HS-5 (cell line): Measurements from ENCODE around the gene SPIN3.
"Not testable (repeated sequence)": the region's sequence is repeated elsewhere in the genome, so short reads cannot be mapped to it uniquely, and the experiment has no call there.

Experiments
- DNase-seq: peaks from one replicate; pipeline ENCODE4 v3.0.0-alpha.2; 2012; ENCODE audit warnings: low read depth

The SPIN3 gene

DNA sequence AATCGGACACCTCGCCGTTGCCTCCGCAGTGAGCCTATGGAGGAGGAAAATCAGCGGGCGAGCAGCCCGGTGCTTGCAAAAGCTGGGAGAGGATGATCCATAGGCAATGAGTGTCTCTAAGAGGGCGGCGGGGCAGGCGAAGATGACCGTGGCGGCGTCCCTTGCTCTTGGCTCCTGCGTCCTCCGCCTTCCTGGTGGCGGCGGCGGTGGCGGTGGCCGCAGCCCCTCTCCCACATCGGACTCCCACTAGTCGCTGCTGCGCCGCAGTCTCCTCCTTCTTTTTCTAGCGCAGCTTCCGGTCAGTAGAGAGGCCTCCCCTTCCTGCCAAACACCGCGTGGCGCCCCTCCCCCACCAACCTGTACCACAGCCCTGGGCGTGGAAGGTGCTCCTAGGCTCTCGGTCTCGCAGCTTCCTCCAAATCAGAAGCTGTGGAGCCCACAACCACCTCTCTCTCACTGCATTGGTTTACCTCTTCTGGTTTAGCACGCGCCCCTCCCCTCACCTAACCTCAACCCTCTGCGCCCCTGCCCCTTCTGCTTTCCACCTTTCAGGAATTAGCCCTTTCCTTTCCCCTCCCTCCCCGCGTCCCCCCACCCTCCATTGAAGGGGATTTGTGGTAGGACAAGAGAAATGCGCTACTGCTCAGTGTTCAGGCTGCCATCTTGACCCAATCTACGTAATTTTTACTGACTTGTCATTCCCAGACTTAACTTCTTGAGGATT, at the start of gene SPIN3:
SPIN3 (minus strand) TSS at position 271 of the 724 bp plus-strand sequence. CDS start 594 bp downstream, outside the sequence.
- DNase-seq: peak; percentile 23

DNA sequence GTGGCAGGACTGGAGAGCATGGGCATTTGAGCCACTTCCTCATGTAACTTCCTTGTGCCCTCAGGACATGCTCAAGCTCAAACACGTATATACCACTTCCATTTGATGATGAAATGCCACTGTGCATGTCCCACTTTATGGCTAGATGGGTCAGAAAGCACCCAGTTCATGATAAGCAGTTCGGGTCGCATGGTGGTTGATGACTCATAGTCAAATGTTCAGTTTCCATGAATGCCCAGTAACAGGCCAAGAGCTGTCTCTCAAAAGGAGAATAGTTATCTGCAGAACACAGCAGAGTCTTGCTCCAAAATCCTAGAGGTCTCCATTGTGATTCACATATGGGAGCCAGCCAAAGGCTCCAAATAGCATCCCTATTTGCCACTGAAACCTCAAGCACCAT, 48.9 kb upstream of the SPIN3 start:
- no peak for DNase-seq

DNA sequence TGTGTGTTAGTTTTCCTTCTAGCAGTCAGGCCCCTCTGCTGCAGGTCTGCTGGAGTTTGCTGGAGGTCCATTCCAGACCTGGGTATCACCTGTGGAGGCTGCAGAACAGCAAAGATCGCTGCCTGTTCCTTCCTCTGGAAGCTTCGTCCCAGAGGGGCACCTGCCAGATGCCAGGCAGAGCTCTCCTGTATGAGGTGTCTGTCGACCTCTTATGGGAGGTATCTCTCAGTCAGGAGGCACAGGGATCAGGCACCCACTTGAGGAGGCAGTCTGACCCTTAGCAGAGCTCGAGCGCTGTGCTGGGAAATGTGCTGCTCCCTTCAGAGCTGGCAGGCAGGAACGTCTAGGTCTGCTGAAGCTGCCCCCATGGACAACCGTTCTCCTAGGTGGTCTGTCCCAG, 41.9 kb upstream of the SPIN3 start:
- not testable (repeated sequence) for DNase-seq

DNA sequence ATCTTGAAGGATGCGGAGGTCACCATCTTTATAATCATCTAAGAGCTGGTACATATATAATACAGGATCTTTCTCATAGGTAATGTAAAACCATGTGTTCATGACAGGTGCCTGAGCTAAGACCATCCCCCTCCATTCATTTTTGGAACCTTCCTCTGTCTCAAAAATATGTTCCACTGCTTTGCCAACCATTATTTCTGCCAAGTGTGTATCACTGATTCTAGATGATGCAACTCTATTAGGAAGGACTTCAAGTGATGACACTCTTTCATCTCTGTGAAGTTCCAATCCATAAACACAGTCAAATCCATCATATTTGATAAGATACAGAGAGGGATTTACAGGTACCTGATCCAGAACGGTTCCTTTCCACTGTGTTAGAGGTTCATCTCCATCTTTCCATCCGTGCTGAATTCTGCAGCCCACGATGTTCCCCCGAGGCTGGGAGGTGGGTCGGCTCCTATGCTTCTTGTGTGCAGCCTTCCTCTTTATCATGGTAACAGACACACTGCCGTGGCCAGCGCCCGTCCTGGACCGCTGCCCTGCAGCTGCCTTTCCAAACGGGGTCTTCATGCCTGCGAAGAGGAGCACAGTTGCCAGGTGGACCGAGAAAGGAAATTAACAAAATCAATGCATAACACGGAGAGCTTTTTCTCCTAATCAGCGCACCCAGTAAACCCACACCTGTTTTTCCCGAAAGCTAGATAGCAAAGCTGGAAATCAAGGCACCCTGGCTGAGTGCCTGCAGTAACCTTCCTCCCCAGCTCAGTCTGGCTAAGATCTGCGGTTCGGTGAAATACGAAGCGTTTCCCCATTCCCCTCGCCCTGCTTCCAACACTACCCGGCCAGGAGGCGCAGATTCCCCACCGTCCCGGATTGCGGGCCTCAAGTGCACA, 718 bp downstream of the SPIN3 start:
- DNase-seq: no peak

DNA sequence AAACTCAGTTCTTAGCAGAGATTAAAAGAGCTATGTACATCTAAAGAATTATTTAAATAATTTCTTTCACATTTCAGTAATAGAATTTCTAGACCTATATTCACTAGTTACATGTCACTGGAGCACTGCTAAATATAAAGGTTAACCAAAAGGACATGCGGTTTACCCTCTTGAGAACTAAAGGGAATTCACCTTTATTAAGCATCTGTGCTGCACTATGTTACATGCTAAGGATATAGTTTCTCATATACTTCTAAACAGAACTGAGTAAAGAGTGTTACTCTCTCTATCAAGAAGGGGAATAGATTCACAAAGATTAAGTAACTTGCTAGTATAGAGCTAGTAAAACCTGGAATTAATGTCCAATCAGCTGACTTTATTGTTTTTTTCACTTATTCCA, 7.6 kb downstream of the SPIN3 start:
- no peak for DNase-seq

DNA sequence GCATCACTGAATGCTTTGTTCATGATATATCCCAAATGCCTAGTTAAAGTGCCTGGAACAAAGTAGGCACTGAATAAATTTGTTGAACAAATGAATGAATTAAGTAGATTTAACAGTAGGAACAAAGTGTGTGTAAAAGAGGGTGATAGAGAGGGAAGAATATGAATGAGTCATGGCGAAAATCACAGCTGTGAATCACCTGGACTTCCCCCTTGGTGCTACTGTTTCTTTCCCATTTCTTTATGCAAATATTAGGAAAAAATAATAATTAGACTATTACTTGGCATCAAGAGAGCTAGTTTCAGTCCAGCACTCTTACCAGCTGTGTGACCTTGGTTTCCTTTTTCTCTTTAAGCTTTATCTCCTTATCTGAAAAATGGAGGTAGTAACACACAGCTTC, 9.2 kb downstream of the SPIN3 start:
- DNase-seq: no peak

DNA sequence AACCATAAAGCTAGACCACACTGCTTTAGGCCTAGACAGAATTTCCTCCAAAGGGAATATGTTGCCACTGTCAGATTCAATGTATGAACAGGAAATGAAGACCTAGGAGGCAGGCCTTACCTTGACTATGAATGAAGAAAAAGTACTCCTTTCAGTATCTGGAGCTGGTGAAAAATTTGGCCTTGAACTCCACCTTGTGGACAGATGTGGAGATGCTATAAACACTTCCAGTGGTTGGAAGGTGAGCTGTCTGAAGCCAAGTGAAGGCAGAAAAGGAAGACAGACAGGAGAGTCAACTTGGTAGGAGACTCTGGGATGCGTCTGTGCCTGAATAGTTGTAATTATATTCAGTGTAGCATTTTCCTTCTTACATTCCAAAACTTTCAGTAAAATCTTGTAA, 17.2 kb downstream of the SPIN3 start:
- no peak for DNase-seq

DNA sequence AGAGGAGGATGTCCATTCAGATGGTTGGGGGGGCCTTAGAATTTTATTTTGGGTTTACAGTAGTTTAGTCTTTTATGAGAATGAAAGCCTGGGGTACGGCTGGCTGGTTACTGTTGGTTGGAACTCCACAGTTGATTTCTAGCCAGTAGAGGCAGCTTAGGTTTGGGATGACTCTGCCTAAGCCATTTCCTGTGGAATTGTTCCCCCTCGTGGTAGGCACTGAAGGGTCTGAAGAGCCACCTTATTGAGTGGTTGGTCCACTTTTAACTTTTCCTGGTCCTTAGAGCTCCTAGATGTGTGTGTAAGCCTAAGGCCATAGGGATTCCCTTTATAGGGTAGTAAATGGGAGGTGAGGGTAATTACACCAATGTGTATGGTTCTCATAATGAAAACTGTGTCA, 19.7 kb downstream of the SPIN3 start:
- DNase-seq: no peak

DNA sequence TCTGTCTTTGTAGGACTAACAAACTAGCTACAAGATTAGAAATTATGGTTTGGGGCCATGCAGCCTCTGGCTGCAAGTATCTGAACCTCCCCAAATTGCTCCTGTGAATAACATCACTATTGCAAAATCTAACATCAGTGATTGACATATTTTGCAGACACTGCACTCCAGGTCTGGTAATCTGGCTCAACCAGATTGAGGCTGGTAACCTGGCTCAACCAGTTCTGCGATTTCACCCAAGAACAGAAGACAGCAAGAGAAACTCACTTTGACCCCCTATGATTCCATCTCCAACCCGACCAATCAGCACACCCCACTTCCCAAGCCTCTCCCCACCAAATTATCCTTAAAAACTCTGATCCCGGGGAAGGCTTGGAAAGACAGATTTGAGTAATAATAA, 20.9 kb downstream of the SPIN3 start:
- no peak for DNase-seq

DNA sequence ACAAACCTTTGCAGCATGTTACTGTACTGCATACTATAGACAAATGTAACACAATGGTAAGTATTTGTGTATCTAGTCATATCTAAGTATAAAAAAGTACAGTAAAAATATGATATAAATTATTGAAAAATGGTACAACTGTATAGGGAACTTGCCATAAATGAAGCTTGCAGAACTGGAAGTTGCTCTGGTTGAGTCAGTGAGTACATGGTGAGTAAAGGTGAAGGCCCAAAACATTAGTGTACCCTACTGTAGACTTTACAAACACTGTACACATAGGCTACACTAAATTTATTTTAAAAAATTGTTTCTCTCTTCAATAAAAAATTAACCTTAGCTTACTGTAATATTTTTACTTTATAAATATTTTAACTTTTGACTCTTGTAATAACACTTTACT, 25.8 kb downstream of the SPIN3 start:
- DNase-seq: no peak

DNA sequence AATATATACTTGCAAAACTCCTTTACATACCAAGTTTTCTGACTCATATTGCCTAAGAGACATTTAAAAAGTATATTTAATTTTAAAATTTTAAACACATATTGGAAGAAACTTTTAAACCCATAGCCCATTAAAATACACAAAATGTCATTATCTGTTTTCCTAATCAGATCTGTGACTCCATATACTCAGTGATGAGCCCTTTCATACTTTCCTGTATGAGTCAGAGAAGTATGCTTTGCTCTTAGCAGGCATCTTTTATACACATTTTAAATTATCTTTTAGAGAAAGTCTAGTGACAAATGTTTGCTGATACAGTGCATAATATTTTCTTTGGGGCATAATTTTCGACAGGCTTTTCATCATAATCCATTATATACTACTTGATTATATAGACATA, 26.4 kb downstream of the SPIN3 start:
- no peak for DNase-seq

DNA sequence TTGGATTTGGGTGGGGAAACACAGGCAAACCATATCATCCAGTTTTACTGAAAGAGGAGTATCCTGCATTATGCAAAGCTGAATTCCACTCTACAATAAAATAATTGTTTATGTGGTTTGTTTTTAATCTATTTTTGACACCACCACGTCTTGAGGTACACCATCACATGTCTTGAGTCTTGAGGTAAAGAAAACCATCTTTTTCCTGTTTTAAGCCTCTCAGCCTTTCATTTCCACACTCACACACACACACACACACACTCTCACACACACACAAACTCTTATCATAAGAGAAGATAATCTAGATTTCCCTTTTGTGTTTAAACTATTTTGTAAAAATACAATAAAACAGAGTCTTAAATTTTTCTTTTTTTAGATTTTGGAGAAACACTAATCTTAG, 32.0 kb downstream of the SPIN3 start:
- no peak for DNase-seq

DNA sequence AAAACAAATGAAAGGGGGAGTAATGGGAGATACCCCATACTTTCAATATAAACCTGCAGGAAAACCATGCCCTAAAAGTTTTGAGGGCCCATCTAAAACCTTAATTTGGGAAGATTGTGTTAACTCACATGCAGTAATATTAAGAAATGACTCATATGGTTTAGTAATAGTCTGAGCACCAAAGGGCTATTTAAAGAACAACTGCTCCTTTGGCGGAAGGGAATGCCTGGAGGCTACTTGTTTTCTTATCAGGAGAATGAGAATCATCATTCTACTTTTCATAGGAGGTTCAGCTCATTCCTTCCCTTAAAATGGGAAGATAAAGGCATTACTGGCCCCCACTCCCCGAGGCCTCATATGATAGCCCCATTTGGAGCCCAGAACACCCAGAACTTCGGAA, 47.6 kb downstream of the SPIN3 start:
- DNase-seq: no peak

DNA sequence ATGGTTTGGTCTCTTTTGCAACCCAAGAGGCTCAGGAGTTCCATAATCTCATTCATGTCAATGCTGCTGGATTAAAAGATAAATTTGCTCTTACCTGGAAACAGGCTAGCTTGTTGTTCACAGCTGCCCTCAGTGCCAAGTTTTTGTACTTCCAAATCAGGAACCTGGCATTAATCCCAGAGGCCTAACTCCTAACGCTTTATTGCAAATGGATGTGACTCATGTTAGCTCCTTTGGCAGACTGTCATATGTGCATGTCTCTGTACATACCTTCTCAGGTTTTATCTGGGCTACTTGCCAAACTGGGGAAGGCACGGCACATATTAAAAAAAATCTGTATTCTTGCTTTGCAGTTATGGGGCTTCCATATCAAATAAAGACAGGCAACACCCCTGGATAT, 49.1 kb downstream of the SPIN3 start:
- peak; percentile 13 for DNase-seq

DNA sequence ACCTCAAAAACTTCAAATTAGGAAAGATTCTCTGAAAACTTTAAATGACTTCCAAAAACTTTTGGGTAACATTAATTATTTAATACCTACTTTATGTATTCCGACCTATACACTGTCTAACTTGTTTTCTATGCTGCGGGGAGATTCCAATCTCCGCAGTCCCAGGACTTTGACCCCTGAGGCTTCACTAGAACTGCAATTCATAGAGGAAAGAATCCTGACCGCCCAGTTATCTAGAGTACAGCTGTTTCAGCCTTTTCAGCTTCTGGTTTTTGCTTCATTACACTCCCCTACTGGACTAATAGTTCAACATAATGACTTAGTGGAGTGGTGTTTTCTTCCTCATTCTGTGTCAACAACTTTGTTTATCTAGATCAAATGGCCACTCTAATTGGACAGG, 50.1 kb downstream of the SPIN3 start:
- not testable (repeated sequence) for DNase-seq

DNA sequence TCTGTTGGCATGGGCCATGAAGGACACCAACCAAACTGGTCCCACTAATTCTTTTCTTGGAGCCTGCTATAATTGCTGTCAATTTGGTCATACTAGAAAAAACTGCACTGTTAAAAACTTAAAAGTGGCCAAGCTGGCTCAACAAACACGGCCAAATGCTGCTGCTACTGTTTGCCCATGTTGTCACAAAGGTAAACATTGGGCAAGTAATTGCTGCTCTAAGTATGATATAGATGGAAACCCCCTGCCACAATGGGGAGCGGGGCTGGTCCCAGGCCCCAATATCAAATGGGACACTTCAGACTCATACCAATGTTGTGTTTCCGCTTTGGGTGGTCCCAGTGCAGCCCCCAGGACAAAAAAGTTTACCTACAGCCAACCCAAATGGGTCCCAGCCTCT, 52.1 kb downstream of the SPIN3 start:
- no peak for DNase-seq
